H1 (cell line): ENCODE measurements around the gene STT3B. TPM values are rescaled to one million over a fixed set of nuclear protein-coding genes. Genes with fewer than 3 reads are reported as not detected.

Source experiments
- polyA plus RNA-seq, 7 experiments: library from polyadenylated mRNA; depleted of rRNA in 3 of 7; stranded (reverse) in 5 of 7; unstranded in 2 of 7; fragments of >200 nt in 5 of 7; fragments of 200-250 nt in 2 of 7; gene quantifications; 1 replicate in 5 of 7; 2 replicates in 1 of 7; 4 replicates in 1 of 7; pipeline versions ENCODE4 v1.2.1 to v1.2.3, GENCODE V29; 2011 to 2013; ENCODE audit warnings: missing spikeins in 2 of 7, mixed read lengths in 2 of 7
- total RNA-seq: library from RNA; stranded (reverse); fragmentation: NEBNext Ultra II Directional; extraction: Animal tissue kit (Norgen Biotek cat#: 25700); gene quantifications from 2 replicates; pipeline ENCODE4 v1.2.1, GENCODE V29; 2021
- TF ChIP-seq, protein P1 (sequence below): fragments of 300-600 bp; sonication (generic); IDR thresholded peaks from 2 replicates; pipeline ENCODE4 v1.7.1; 2012; ENCODE audit warnings: low read length, moderate library complexity, mild to moderate bottlenecking, inconsistent platforms; ENCODE audit not compliant: insufficient replicate concordance

STT3B gene
- total and polyA plus RNA-seq, 2 of the 8 experiments (the other 6 are each of a cell fraction or from before 2014, with no cell fraction given), result 43.5 to 134 TPM

DNA sequence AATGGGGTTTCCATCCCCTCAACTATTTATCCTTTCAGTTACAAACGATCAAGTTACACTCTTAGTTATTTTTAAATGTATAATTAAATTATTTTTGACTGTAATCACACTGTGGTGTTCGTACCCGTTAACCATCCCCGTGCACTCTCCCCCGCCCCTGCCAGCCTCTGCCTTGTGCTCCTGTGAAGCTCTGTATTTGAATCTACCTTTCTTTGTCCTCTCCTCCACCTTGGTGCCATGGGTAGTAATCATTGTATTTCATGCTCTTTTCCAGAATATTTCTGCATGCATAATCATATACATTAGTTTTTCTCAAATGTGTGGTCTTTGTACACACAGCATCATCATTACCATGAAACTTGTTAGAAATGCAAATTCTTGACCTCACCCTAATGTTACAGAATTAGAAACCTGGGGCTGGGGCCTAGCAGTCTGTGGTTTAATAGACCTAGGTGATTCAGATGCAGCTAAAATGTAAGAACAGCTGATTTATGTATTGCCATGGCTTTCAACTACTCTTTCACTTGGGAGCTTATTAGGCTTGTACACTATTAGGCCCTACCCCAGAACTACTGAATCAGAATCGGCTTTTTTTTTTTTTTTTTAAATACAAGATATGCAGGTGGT, 91.5 kb downstream of the STT3B start (continued):
- TF ChIP-seq, protein P1, sequence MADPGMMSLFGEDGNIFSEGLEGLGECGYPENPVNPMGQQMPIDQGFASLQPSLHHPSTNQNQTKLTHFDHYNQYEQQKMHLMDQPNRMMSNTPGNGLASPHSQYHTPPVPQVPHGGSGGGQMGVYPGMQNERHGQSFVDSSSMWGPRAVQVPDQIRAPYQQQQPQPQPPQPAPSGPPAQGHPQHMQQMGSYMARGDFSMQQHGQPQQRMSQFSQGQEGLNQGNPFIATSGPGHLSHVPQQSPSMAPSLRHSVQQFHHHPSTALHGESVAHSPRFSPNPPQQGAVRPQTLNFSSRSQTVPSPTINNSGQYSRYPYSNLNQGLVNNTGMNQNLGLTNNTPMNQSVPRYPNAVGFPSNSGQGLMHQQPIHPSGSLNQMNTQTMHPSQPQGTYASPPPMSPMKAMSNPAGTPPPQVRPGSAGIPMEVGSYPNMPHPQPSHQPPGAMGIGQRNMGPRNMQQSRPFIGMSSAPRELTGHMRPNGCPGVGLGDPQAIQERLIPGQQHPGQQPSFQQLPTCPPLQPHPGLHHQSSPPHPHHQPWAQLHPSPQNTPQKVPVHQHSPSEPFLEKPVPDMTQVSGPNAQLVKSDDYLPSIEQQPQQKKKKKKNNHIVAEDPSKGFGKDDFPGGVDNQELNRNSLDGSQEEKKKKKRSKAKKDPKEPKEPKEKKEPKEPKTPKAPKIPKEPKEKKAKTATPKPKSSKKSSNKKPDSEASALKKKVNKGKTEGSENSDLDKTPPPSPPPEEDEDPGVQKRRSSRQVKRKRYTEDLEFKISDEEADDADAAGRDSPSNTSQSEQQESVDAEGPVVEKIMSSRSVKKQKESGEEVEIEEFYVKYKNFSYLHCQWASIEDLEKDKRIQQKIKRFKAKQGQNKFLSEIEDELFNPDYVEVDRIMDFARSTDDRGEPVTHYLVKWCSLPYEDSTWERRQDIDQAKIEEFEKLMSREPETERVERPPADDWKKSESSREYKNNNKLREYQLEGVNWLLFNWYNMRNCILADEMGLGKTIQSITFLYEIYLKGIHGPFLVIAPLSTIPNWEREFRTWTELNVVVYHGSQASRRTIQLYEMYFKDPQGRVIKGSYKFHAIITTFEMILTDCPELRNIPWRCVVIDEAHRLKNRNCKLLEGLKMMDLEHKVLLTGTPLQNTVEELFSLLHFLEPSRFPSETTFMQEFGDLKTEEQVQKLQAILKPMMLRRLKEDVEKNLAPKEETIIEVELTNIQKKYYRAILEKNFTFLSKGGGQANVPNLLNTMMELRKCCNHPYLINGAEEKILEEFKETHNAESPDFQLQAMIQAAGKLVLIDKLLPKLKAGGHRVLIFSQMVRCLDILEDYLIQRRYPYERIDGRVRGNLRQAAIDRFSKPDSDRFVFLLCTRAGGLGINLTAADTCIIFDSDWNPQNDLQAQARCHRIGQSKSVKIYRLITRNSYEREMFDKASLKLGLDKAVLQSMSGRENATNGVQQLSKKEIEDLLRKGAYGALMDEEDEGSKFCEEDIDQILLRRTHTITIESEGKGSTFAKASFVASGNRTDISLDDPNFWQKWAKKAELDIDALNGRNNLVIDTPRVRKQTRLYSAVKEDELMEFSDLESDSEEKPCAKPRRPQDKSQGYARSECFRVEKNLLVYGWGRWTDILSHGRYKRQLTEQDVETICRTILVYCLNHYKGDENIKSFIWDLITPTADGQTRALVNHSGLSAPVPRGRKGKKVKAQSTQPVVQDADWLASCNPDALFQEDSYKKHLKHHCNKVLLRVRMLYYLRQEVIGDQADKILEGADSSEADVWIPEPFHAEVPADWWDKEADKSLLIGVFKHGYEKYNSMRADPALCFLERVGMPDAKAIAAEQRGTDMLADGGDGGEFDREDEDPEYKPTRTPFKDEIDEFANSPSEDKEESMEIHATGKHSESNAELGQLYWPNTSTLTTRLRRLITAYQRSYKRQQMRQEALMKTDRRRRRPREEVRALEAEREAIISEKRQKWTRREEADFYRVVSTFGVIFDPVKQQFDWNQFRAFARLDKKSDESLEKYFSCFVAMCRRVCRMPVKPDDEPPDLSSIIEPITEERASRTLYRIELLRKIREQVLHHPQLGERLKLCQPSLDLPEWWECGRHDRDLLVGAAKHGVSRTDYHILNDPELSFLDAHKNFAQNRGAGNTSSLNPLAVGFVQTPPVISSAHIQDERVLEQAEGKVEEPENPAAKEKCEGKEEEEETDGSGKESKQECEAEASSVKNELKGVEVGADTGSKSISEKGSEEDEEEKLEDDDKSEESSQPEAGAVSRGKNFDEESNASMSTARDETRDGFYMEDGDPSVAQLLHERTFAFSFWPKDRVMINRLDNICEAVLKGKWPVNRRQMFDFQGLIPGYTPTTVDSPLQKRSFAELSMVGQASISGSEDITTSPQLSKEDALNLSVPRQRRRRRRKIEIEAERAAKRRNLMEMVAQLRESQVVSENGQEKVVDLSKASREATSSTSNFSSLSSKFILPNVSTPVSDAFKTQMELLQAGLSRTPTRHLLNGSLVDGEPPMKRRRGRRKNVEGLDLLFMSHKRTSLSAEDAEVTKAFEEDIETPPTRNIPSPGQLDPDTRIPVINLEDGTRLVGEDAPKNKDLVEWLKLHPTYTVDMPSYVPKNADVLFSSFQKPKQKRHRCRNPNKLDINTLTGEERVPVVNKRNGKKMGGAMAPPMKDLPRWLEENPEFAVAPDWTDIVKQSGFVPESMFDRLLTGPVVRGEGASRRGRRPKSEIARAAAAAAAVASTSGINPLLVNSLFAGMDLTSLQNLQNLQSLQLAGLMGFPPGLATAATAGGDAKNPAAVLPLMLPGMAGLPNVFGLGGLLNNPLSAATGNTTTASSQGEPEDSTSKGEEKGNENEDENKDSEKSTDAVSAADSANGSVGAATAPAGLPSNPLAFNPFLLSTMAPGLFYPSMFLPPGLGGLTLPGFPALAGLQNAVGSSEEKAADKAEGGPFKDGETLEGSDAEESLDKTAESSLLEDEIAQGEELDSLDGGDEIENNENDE, result no peak
